HG02571 (cell line): ENCODE data around the gene TK1.
A peak's percentile ranks its signal among the peaks of the same experiment; 100 is the strongest.

Experiments
- ATAC-seq: cut with Tn5 transposase; IDR thresholded peaks from one replicate; pipeline ENCODE4 v1.9.1; 2021; ENCODE audit warnings: mild to moderate bottlenecking, moderate library complexity; ENCODE audit not compliant: unreplicated experiment

Gene TK1

GRCh38 chr17:78223061-78223460 lies 36.2 kb upstream of the TK1 start:
- no peak for ATAC-seq

GRCh38 chr17:78219396-78220150 lies 32.7 kb upstream of the TK1 start:
- ATAC-seq = no peak

GRCh38 chr17:78214706-78215061 lies 27.8 kb upstream of the TK1 start:
- no peak for ATAC-seq

DNA sequence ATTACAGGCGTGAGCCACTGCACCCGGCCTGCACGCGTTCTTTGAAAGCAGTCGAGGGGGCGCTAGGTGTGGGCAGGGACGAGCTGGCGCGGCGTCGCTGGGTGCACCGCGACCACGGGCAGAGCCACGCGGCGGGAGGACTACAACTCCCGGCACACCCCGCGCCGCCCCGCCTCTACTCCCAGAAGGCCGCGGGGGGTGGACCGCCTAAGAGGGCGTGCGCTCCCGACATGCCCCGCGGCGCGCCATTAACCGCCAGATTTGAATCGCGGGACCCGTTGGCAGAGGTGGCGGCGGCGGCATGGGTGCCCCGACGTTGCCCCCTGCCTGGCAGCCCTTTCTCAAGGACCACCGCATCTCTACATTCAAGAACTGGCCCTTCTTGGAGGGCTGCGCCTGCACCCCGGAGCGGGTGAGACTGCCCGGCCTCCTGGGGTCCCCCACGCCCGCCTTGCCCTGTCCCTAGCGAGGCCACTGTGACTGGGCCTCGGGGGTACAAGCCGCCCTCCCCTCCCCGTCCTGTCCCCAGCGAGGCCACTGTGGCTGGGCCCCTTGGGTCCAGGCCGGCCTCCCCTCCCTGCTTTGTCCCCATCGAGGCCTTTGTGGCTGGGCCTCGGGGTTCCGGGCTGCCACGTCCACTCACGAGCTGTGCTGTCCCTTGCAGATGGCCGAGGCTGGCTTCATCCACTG lies 27.3 kb upstream of the TK1 start, which contains the start of gene BIRC5:
Gene BIRC5, plus strand, starts transcription at position 238 of the 690 bp plus-strand sequence. Its CDS starts 64 bp downstream, at position 302.
- peak; percentile 78 for ATAC-seq

DNA sequence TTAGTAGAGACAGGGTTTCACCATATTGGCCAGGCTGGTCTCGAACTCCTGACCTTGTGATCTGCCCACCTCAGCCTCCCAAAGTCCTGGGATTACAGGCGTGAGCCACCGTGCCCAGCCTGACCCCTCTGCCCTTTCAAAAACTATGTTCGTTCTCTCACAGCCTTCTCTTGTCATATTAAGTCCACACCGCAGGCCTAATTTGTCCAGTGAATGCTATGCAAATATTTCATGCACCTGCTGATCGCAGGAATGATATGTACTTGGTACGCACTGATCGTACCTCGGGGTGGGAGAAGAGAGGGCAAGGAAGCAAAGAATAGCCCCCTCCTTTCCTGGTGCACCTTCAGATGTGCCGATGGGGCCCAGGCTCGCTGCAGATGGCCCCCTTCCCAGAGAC lies 24.2 kb upstream of the TK1 start:
- ATAC-seq = no peak

- no peak for ATAC-seq
Measured at GRCh38 chr17:78210111-78210510, 23.3 kb upstream of the TK1 start.

DNA sequence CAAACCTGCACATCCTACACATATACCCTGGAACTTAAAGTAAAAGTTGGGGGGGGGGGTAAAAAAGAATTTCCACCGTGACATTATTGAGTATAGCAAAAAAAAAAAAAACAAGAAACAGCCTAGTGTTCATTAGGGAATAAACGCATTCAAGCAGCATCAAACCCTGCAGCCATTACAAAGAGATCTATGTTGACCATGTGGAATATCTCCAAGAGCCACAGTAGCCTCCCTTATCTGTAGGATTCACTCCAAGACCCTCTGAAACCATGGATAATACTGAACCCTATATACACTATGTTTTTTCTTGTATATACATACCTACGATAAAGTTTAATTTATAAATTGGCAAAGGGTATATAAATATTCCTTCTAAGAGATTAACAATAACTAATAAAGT lies 21.6 kb upstream of the TK1 start:
- no peak for ATAC-seq

- no peak for ATAC-seq
Measured at GRCh38 chr17:78206298-78206697, 19.4 kb upstream of the TK1 start.

GRCh38 chr17:78205124-78205775 lies 18.4 kb upstream of the TK1 start:
- no peak for ATAC-seq

GRCh38 chr17:78204387-78205123 lies 17.7 kb upstream of the TK1 start:
- ATAC-seq = no peak

GRCh38 chr17:78202666-78203065 lies 15.8 kb upstream of the TK1 start:
- no peak for ATAC-seq

- ATAC-seq = no peak
Measured at GRCh38 chr17:78200451-78200850, 13.6 kb upstream of the TK1 start.

DNA sequence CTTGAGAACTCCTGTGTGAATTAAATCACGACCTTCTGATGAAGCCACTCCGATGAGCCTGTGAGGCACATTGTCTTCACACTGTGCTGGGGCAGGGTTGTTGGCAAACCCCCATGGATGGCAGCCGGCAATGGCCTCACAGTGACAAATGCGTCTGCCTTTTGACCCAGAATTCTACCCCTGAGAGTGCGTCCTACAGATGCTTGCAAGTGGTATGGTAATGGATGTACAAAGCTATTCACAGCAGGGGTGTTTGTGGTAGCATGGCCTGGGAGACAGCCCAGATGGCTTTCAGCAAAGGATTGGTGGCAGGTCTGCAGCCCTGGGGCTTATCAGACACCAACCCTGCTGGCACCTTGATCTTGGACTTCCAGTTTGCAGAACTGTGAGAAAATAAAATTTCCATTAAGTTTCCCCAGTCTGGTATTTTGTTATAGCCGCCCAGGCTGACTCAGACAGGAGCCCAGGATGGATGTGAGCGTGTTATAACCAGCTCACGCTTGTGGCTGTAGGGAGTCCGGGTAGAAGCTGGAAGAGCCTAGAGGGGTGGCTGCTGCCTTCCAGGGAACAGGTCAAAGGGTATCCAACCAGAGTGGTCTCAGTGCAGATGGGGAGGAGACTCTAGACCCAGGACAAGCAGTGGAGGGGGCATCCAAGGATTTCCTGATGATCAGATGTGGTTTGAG lies 10.4 kb upstream of the TK1 start:
- ATAC-seq = no peak

DNA sequence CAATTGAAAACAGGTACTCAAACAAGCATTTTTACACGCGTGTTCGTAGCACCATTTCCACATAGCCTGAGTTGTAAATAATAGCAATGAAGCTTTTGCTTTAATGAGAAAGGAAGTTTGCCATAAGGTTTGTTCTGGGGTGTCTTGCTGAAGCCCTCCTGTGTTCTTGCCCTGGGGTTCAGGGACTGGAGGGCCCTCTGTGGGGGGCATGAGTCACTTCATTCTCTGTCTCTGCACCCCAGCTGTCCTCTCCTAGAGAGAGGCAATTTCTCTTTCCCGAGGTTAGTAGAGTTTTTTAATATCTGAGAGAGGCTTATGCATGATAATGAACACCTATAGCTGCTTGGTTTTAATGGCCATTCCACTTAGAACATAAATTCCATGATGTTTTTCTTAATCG lies 9.9 kb upstream of the TK1 start:
- no peak for ATAC-seq

GRCh38 chr17:78185981-78186691 lies 716 bp downstream of the TK1 start:
- no peak for ATAC-seq

DNA sequence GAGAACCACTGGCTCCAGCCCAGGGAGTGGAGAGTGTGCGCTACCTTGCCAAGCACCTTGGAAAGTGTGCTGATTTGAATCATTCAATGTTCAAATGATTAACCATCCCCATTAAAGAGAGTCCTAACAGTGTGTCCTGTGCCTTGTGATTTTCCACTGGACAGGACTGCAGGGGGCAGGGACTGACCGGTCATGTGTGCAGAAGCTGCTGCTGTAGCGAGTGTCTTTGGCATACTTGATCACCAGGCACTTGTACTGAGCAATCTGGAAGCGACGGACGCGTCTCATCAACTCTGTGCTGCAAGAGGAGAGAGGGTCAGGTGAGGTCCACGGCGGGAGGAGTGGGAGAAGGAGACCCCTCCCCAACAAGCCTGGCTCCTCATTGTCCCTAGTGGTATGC lies 2.0 kb downstream of the TK1 start:
- no peak for ATAC-seq

DNA sequence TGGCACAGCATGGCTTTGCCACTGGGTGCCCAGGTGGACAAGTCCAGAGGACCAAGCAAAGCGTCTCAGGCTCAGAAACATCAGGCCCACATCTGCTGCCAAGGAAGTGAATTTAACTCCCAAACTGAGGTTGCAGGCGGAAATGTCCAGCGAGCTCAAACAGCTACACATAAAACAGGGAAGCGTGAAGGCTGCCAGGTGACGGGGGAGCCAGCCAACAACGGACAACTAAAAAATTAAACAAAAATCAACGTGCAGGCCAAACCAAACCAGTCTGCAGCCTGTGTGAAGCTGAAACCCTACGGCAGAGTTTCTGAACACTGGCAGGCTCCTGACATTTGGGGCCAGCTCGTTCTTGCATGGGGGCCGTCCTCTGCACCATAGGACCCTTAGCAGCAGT lies 2.5 kb downstream of the TK1 start:
- ATAC-seq = no peak

DNA sequence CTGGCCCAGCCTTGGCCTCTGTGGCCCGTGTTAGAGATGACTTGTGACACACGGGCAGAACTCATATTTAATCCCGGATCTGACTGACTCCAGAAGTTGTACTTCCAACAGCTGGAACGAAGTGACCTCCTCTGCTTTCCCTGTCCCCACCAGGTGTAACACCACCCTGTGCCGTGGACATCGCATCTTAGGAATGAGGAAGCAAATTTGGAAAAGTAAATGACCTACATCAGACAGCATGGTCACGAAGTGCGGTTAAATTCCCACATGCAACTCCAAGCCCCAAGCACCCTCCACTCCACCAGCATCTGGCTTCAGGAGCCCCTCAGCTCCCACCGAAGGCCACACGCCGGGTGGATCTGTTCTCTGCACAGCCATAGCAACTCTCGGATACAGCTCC lies 2.9 kb downstream of the TK1 start:
- ATAC-seq = no peak

- no peak for ATAC-seq
Measured at GRCh38 chr17:78182504-78182903, 4.3 kb downstream of the TK1 start.

GRCh38 chr17:78180508-78180907 lies 6.3 kb downstream of the TK1 start:
- no peak for ATAC-seq
